WI38 (cell line): Measurements from ENCODE around the gene FCN2.

Source experiments
- H3K4me3 ChIP-seq: 2 replicates; pipeline ENCODE4 v1.5.1; 2011; ENCODE audit warnings: low read depth, mild to moderate bottlenecking, control low read depth, low read length
- TF ChIP-seq, protein P1 (sequence below): IDR thresholded peaks from 2 replicates; pipeline ENCODE4 v1.5.1; 2012; ENCODE audit warnings: low read depth, mild to moderate bottlenecking, control low read depth, low read length

FCN2 gene

DNA sequence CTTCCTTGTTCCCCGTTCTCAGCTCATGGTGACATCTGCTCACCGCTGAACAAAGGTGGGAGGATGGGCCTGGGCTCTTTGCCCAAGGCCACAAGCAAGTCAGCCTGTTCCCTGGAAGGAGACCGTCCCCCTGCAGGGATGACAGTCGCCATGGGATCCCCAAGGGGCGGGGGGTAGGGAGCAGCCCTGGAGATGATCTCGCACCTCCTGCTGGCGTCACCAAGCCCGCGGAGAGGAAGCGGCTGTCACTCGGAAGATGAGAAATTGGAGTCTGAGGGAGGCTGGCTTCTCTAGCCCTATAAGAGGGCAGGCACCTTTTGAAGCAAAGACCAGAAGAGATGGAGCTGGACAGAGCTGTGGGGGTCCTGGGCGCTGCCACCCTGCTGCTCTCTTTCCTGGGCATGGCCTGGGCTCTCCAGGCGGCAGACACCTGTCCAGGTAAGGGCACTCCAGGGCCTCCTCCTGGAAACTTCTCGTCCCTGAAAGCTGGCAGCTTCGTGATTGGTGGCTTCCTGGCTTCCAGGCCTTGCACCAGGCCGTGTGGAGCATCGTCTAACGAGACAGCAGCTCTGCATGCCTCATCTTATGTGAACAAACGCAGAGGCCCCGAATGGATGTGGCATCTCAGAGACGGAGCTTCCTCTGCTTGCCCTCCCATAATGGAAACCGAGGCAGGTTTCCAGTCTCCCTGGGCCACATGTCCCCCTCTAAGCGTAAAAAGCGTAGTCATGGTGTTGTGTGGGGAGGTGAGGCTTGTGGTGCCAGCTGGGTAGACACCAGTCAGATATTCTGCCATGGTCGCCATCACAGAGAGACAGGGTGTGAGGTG, at the start of gene FCN2:
Gene FCN2, plus strand, starts transcription at position 327 of the 829 bp plus-strand sequence. Its CDS starts 12 bp downstream, at position 339.
- no peak within 1 kb of the TSS for H3K4me3 ChIP-seq
- TF ChIP-seq, protein P1, sequence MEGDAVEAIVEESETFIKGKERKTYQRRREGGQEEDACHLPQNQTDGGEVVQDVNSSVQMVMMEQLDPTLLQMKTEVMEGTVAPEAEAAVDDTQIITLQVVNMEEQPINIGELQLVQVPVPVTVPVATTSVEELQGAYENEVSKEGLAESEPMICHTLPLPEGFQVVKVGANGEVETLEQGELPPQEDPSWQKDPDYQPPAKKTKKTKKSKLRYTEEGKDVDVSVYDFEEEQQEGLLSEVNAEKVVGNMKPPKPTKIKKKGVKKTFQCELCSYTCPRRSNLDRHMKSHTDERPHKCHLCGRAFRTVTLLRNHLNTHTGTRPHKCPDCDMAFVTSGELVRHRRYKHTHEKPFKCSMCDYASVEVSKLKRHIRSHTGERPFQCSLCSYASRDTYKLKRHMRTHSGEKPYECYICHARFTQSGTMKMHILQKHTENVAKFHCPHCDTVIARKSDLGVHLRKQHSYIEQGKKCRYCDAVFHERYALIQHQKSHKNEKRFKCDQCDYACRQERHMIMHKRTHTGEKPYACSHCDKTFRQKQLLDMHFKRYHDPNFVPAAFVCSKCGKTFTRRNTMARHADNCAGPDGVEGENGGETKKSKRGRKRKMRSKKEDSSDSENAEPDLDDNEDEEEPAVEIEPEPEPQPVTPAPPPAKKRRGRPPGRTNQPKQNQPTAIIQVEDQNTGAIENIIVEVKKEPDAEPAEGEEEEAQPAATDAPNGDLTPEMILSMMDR = no peak

DNA sequence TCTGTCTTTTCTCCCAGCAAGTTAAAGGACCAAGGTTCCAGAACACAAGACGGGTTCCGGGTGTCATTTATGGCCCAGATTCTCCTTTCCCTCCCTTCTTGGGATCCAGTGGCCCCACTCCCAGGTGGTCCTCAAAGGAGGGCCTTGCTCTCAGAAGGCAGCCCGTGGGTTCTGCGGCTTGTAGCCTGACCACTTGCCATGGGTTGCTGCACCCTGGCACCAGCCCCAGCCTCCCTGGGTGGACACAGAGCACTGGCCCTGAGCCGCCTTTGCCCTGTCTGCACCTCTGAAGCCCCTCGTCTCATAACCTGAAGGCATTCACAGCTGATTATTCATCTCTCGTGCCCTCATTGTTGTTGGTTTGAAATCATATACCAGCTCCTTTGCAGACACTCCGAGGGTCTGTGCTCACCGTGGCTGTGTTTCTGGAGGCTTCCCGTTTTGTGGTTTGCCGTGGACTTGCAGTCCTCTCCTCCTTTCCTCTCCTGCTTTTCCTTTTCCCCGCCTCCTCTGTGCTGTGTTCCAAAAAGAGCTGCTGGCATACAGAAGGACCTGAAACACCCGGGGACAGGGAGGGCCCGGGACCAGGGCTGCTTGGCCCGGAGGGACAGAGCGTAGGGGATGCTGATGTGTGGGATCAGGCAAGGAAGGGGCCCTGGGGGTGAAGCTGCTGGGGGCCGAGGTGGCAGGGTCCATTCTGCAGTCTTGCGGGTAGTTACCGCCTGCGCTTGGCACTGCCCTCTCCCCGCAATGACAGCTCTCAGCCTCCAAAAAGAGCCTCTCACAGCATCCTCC, 49.5 kb upstream of the FCN2 start:
- TF ChIP-seq, protein P1 = no peak
- no peak overlapping the region for H3K4me3 ChIP-seq

DNA sequence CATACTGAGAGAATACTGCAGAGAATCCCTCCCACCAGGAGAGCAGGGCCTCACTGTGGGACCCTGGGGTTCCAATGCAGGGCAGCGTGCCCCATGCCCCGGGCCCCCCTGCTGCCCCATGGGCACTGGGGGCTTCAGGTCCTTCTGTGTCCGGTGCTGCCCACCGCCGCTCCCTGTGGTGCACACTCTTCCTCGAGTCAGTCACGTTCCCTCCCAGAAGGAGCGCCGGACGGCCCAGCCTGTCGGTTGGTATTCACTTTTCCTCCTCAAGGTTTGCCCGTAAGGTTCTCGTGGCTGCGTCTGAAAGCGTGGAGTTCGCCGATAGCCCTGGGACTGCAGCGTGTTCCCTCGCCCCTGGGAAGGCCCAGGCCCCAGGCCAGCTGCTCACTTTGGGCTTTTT, 48.1 kb upstream of the FCN2 start:
- H3K4me3 ChIP-seq = no peak overlapping the region
- TF ChIP-seq, protein P1 = no peak

DNA sequence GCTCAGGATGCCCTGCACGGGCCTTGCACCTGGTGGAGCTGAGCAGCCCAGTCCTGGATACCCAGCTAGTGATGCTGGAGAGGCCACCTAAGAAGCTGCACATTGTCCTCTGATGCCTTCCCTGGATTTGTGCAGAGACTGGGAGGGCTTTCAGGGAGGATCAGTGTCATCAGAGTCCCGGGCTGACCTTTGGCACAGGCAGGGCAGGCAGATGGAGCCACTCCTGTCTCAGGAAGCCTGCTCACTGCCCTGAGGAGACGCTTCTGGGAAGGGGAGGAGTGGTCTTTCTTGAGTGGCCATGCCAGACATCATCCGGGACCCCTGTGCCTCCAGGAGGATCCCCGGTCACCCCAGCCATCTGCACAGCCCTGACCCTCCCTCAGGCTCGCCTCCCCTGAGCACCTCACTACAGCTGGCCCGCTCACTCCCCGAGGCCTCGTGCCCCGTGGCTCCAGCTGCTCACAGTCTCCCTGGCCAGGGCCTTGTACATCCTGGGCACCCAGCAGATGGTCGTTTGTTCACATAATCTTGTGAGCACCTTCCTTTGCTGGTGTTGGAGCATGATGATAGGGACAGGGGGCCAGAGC, 47.2 kb upstream of the FCN2 start:
- TF ChIP-seq, protein P1 = no peak

DNA sequence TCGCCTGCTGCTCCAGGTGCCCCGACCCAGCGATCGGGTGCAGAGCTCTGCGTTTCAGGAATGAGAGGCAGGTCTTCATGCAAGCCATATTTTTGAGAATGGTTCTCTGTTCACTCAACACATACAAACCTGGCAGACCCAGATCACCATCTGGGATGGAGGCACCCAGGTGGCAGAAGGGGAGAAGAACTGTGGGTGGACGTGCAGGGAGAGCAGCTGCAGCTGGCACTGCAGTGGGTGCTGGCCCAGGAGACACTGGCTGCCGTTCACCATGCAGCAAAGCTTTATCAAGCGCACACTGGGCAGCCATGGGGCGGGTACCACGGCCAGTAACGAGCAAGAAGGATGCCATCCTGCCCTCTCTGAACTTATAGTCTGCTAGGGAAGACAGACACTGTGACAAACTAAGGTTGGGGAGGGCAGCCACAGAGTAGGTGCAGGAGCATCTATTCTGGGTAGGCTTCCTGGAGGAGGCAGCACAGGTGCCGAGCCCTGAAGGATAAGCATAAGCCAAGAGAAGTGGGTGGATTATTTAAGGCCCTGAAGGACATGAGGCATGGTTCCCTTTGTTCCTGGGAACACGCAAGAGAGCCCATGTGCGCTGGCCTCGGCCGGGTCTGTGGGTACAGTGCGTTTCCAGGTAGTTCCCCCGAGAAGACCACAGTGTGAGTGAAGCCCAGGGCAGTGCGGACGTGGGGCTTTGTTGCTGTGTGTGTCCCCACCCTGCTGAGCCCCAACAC, 46.2 kb upstream of the FCN2 start:
- TF ChIP-seq, protein P1 = no peak
- no peak overlapping the region for H3K4me3 ChIP-seq

More for the DNA sequence above, 47.2 kb upstream of the FCN2 start:
- H3K4me3 ChIP-seq = no peak overlapping the region

DNA sequence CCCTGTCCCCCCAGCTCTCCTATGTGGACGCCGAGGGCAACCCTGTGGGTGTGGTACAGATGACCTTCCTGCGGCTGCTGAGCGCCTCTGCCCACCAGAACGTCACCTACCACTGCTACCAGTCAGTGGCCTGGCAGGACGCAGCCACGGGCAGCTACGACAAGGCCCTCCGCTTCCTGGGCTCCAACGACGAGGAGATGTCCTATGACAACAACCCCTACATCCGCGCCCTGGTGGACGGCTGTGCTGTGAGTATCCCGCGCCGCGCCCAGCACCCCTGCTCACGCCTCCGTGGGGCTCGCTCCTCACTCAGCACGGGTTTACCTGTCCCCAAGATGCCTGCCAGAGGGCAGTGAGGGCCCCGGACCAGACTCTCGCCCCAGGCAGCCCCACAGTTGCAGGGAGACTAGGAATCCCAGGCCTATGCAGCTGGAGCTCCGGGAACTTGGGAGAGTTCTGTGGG, 45.6 kb upstream of the FCN2 start:
- H3K4me3 ChIP-seq = no peak overlapping the region
- TF ChIP-seq, protein P1 = no peak
